MM.1S (cell line): ENCODE data around the gene KCND3.

Experiments
- DNase-seq: peaks from one replicate; pipeline ENCODE4 v3.0.0-alpha.2; 2015
- H2AFZ ChIP-seq: fragments of 300-600 bp; sonication (generic); 2 replicates; pipeline ENCODE4 v1.6.0; 2016; ENCODE audit warnings: antibody characterized with exemption, low read length
- H3F3A ChIP-seq: fragments of 300-600 bp; sonication (generic); 2 replicates; pipeline ENCODE4 v1.6.1; 2016; ENCODE audit warnings: mild to moderate bottlenecking, antibody characterized with exemption, low read length, moderate library complexity, mixed read lengths; ENCODE audit not compliant: insufficient read depth
- H3K27ac ChIP-seq: fragments of 300-600 bp; sonication (generic); 2 replicates; pipeline ENCODE4 v1.5.1; 2016; ENCODE audit warnings: mild to moderate bottlenecking, low read length
- H3K27me3 ChIP-seq: fragments of 300-600 bp; sonication (generic); replicated peaks from 2 replicates; pipeline ENCODE4 v1.6.0; 2016; ENCODE audit warnings: low read length; ENCODE audit not compliant: insufficient read depth
- H3K36me3 ChIP-seq: fragments of 300-600 bp; sonication (generic); replicated peaks from 2 replicates; pipeline ENCODE4 v1.6.1; 2016; ENCODE audit warnings: mild to moderate bottlenecking, low read length, mixed read lengths; ENCODE audit not compliant: insufficient read depth
- H3K4me1 ChIP-seq: fragments of 300-600 bp; sonication (generic); 2 replicates; pipeline ENCODE4 v1.6.1; 2016; ENCODE audit warnings: low read length, mixed read lengths
- H3K4me2 ChIP-seq: fragments of 300-600 bp; sonication (generic); 2 replicates; pipeline ENCODE4 v1.6.0; 2016; ENCODE audit warnings: low read depth, low read length
- H3K4me3 ChIP-seq: fragments of 300-600 bp; sonication (generic); 2 replicates; pipeline ENCODE4 v1.5.1; 2016; ENCODE audit warnings: low read length, mixed read lengths
- H3K79me2 ChIP-seq: fragments of 300-600 bp; sonication (generic); 2 replicates; pipeline ENCODE4 v1.6.1; 2016; ENCODE audit warnings: mixed run types, low read length, mixed read lengths
- H3K9ac ChIP-seq: fragments of 300-600 bp; sonication (generic); 2 replicates; pipeline ENCODE4 v1.6.1; 2016; ENCODE audit warnings: low read length, mixed read lengths
- H3K9me2 ChIP-seq: fragments of 300-600 bp; sonication (generic); replicated peaks from 2 replicates; pipeline ENCODE4 v1.6.1; 2016; ENCODE audit warnings: mild to moderate bottlenecking, low read length, mixed read lengths; ENCODE audit not compliant: insufficient read depth
- H3K9me3 ChIP-seq: fragments of 300-600 bp; sonication (generic); replicated peaks from 2 replicates; pipeline ENCODE4 v1.6.1; 2016; ENCODE audit warnings: mild to moderate bottlenecking, low read length, mixed read lengths; ENCODE audit not compliant: insufficient read depth
- H4K20me1 ChIP-seq: fragments of 300-600 bp; sonication (generic); 2 replicates; pipeline ENCODE4 v1.6.1; 2016; ENCODE audit warnings: mild to moderate bottlenecking, low read length, moderate library complexity, mixed read lengths; ENCODE audit not compliant: insufficient read depth
- CTCF ChIP-seq: fragments of 300-600 bp; sonication (generic); IDR thresholded peaks from 2 replicates; pipeline ENCODE4 v1.5.1; 2016; ENCODE audit warnings: antibody characterized with exemption, low read length, mixed read lengths
- EZH2 ChIP-seq: fragments of 300-600 bp; sonication (generic); optimal IDR thresholded peaks from 2 replicates; pipeline ENCODE3; 2017; ENCODE audit warnings: low read depth, mild to moderate bottlenecking, antibody characterized with exemption, low read length, mixed read lengths
- EZH2phosphoT487 ChIP-seq: fragments of 300-600 bp; sonication (generic); IDR thresholded peaks from 2 replicates; pipeline ENCODE4 v1.6.1; 2018; ENCODE audit warnings: antibody characterized with exemption, low read length

The KCND3 gene

GRCh38 chr1:111870181-111870580 lies 119.3 kb downstream of the KCND3 start:
- H4K20me1 ChIP-seq: no peaks in the 10 kb centered on the region
- DNase-seq: no peak
- no peak overlapping the region for H3K4me3 ChIP-seq
- H2AFZ ChIP-seq: no peak overlapping the region
- no peak overlapping the region for H3K27ac ChIP-seq
- H3K4me2 ChIP-seq: no peak overlapping the region
- no peaks in the 10 kb centered on the region for H3K4me1 ChIP-seq
- no peaks in the 10 kb centered on the region for H3K9me3 ChIP-seq
- no peak overlapping the region for H3K9ac ChIP-seq
- TF ChIP-seq EZH2 (no peak), CTCF (no peak), EZH2phosphoT487 (no peak)
- H3K79me2 ChIP-seq: no peaks in the 10 kb centered on the region
- no peaks in the 10 kb centered on the region for H3K36me3 ChIP-seq
- no peaks in the 10 kb centered on the region for H3K9me2 ChIP-seq
- H3F3A ChIP-seq: no peaks in the 10 kb centered on the region
- H3K27me3 ChIP-seq: no peaks in the 10 kb centered on the region

- DNase-seq: no peak
- no peaks in the 10 kb centered on the region for H3K27me3 ChIP-seq
These were observed 121.5 kb downstream of the KCND3 start for GRCh38 chr1:111867868-111868440.

GRCh38 chr1:111864862-111865261 lies 124.6 kb downstream of the KCND3 start:
- Histone ChIP-seq H3K79me2 (no peaks in the 10 kb centered on the region), H3K27me3 (no peaks in the 10 kb centered on the region), H2AFZ (no peak overlapping the region), H3K9me2 (no peaks in the 10 kb centered on the region), H3K9me3 (no peaks in the 10 kb centered on the region), H3K4me2 (no peak overlapping the region), H3K9ac (no peak overlapping the region), H3K4me3 (no peak overlapping the region), H3K27ac (no peak overlapping the region), H3F3A (no peaks in the 10 kb centered on the region), H3K4me1 (no peaks in the 10 kb centered on the region), H3K36me3 (no peaks in the 10 kb centered on the region), H4K20me1 (no peaks in the 10 kb centered on the region)
- no peak for DNase-seq
- TF ChIP-seq EZH2: no peak
- no peak for TF ChIP-seq EZH2phosphoT487

More at GRCh38 chr1:111867868-111868440, 121.5 kb downstream of the KCND3 start:
- no peaks in the 10 kb centered on the region for H4K20me1 ChIP-seq
- H3K4me3 ChIP-seq: no peak overlapping the region
- H3K79me2 ChIP-seq: no peaks in the 10 kb centered on the region
- H3F3A ChIP-seq: no peaks in the 10 kb centered on the region
- no peaks in the 10 kb centered on the region for H3K9me3 ChIP-seq
- H3K27ac ChIP-seq: no peak overlapping the region
- H3K9ac ChIP-seq: no peak overlapping the region
- H3K4me1 ChIP-seq: no peaks in the 10 kb centered on the region
- H3K4me2 ChIP-seq: no peak overlapping the region
- TF ChIP-seq CTCF: no peak
- TF ChIP-seq EZH2phosphoT487: no peak
- TF ChIP-seq EZH2: no peak
- no peak overlapping the region for H2AFZ ChIP-seq
- no peaks in the 10 kb centered on the region for H3K36me3 ChIP-seq
- no peaks in the 10 kb centered on the region for H3K9me2 ChIP-seq

GRCh38 chr1:111863401-111863800 lies 126.1 kb downstream of the KCND3 start:
- Histone ChIP-seq H3K9ac (no peak overlapping the region), H3K9me3 (no peaks in the 10 kb centered on the region), H3F3A (no peaks in the 10 kb centered on the region), H3K4me2 (no peak overlapping the region), H3K27ac (no peak overlapping the region), H3K27me3 (no peaks in the 10 kb centered on the region), H4K20me1 (no peaks in the 10 kb centered on the region), H3K79me2 (no peaks in the 10 kb centered on the region), H2AFZ (no peak overlapping the region), H3K4me3 (no peak overlapping the region), H3K36me3 (no peaks in the 10 kb centered on the region), H3K4me1 (no peaks in the 10 kb centered on the region), H3K9me2 (no peaks in the 10 kb centered on the region)
- TF ChIP-seq EZH2 (no peak), CTCF (no peak), EZH2phosphoT487 (no peak)
- DNase-seq: no peak
